ENCODE results near the gene FNDC3B.

GRCh38 chr3:172362583-172362982, 323.2 kb downstream of the FNDC3B start:
- no peak for TF ChIP-seq CTCF (IDR thresholded peaks at IDR 0.05; ENCODE audit: insufficient read depth, low read length, poor library complexity, severe bottlenecking)
- TF ChIP-seq EZH2phosphoT487 (conservative IDR thresholded peaks at IDR 0.05; ENCODE audit: low read length): no peak

Data from SU-DHL-6 (cell line).